Smooth muscle cell (in vitro differentiated cells): Measurements from ENCODE around the gene PLXNA4. TPM values are rescaled to one million over a fixed set of nuclear protein-coding genes. Genes with fewer than 3 reads are reported as not detected.

Experiments used
- DNase-seq: peaks from one replicate; lab custom pipeline; 2025; ENCODE audit not compliant: unreplicated experiment; lab: John Stamatoyannopoulos, UW
- H2AFZ ChIP-seq: fragments of 200-600 bp; sonication (generic); 2 replicates; pipeline ENCODE4 v1.6.0; 2016; ENCODE audit warnings: antibody characterized with exemption, low read depth, mild to moderate bottlenecking
- H3F3A ChIP-seq: fragments of 200-600 bp; sonication (generic); 2 replicates; pipeline ENCODE4 v1.6.0; 2017; ENCODE audit warnings: antibody characterized with exemption, low read depth
- H3K27ac ChIP-seq: fragments of 200-600 bp; sonication (generic); 2 replicates; pipeline ENCODE4 v1.5.1; 2016; ENCODE audit warnings: low read depth, mild to moderate bottlenecking
- H3K27me3 ChIP-seq: fragments of 200-600 bp; sonication (generic); 2 replicates; pipeline ENCODE4 v1.6.1; 2016; ENCODE audit warnings: low read depth, mild to moderate bottlenecking
- H3K36me3 ChIP-seq: fragments of 200-600 bp; sonication (generic); 2 replicates; pipeline ENCODE4 v1.5.1; 2016; ENCODE audit warnings: low read depth
- H3K4me1 ChIP-seq: fragments of 200-600 bp; sonication (generic); 2 replicates; pipeline ENCODE4 v1.5.1; 2016; ENCODE audit warnings: low read depth
- H3K4me2 ChIP-seq: fragments of 200-600 bp; sonication (generic); 2 replicates; pipeline ENCODE4 v1.6.0; 2016; ENCODE audit warnings: mild to moderate bottlenecking
- H3K4me3 ChIP-seq: fragments of 200-600 bp; sonication (generic); 2 replicates; pipeline ENCODE4 v1.5.1; 2016; ENCODE audit warnings: mild to moderate bottlenecking
- H3K79me2 ChIP-seq: fragments of 200-600 bp; sonication (generic); 2 replicates; pipeline ENCODE4 v1.6.0; 2016; ENCODE audit warnings: low read depth, mild to moderate bottlenecking
- H3K9ac ChIP-seq: fragments of 200-600 bp; sonication (generic); 2 replicates; pipeline ENCODE4 v1.6.0; 2016; ENCODE audit warnings: low read depth
- H3K9me3 ChIP-seq: fragments of 200-600 bp; sonication (generic); replicated peaks from 2 replicates; pipeline ENCODE4 v1.5.1; 2016; ENCODE audit warnings: low read depth
- H4K20me1 ChIP-seq: fragments of 200-600 bp; sonication (generic); 2 replicates; pipeline ENCODE4 v1.6.0; 2016; ENCODE audit warnings: low read depth
- WGBS: methylation state at CpG from one replicate; pipeline ENCODE4 v1.1.7; 2016; ENCODE audit warnings: low lambda C conversion rate; 5-methylcytosine and 5-hydroxymethylcytosine counted together
- polyA plus RNA-seq: library from polyadenylated mRNA; unstranded; fragments of >200 nt; fragmentation: Nextera tagmentation; extraction: Ambion mirVana; gene quantifications from 2 replicates; pipeline ENCODE4 v1.2.1, GENCODE V29; 2016
- total RNA-seq: library from RNA; depleted of rRNA; stranded (reverse); fragments of >200 nt; gene quantifications from 2 replicates; pipeline ENCODE4 v1.2.3, GENCODE V29; 2014
- TF ChIP-seq, protein P1 (sequence below): fragments of 200-600 bp; sonication (generic); IDR thresholded peaks from 2 replicates; pipeline ENCODE4 v1.5.1; 2017; ENCODE audit warnings: borderline replicate concordance, mild to moderate bottlenecking, antibody characterized with exemption; ENCODE audit not compliant: insufficient read depth, poor library complexity, severe bottlenecking

PLXNA4 gene
- total and polyA plus RNA-seq, 2 experiments from 2014 or later = 8.5 to 9.9 TPM

DNA sequence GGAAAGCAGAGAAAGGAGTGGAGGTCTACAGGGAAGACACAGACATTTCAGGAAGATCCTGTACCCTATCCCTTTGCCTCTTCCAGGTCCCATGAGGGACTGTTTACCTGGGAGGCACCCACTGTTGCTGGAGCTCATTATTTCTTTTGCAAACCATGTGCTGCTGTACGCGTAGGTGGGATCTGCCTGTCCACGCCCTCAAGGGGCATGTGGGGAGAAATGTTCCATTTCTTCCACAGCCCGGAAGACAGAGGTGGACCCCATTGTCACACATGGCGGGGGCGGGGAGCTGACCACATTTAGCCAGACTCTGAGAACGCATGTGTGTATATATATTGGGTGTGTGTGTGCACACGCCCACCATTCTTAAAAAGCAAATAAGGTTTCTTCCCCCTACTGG is 2.0 kb downstream of the PLXNA4 start:
- TF ChIP-seq, protein P1, sequence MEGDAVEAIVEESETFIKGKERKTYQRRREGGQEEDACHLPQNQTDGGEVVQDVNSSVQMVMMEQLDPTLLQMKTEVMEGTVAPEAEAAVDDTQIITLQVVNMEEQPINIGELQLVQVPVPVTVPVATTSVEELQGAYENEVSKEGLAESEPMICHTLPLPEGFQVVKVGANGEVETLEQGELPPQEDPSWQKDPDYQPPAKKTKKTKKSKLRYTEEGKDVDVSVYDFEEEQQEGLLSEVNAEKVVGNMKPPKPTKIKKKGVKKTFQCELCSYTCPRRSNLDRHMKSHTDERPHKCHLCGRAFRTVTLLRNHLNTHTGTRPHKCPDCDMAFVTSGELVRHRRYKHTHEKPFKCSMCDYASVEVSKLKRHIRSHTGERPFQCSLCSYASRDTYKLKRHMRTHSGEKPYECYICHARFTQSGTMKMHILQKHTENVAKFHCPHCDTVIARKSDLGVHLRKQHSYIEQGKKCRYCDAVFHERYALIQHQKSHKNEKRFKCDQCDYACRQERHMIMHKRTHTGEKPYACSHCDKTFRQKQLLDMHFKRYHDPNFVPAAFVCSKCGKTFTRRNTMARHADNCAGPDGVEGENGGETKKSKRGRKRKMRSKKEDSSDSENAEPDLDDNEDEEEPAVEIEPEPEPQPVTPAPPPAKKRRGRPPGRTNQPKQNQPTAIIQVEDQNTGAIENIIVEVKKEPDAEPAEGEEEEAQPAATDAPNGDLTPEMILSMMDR = no peak
- Histone ChIP-seq H3F3A (no peaks in the 10 kb centered on the region), H3K9ac (no peak overlapping the region), H3K36me3 (no peaks in the 10 kb centered on the region), H3K27ac (no peak overlapping the region), H3K4me3 (no peak overlapping the region), H2AFZ (no peak overlapping the region), H3K79me2 (peaks cover 17% of the 10 kb centered on the region), H3K4me1 (peaks cover 17% of the 10 kb centered on the region), H4K20me1 (peaks cover 6% of the 10 kb centered on the region), H3K4me2 (peak overlapping the region; percentile 85), H3K27me3 (peaks cover 44% of the 10 kb centered on the region), H3K9me3 (no peaks in the 10 kb centered on the region)
- 43% methylated on average over 8 of the region's 8 CpGs for WGBS
- no peak for DNase-seq

DNA sequence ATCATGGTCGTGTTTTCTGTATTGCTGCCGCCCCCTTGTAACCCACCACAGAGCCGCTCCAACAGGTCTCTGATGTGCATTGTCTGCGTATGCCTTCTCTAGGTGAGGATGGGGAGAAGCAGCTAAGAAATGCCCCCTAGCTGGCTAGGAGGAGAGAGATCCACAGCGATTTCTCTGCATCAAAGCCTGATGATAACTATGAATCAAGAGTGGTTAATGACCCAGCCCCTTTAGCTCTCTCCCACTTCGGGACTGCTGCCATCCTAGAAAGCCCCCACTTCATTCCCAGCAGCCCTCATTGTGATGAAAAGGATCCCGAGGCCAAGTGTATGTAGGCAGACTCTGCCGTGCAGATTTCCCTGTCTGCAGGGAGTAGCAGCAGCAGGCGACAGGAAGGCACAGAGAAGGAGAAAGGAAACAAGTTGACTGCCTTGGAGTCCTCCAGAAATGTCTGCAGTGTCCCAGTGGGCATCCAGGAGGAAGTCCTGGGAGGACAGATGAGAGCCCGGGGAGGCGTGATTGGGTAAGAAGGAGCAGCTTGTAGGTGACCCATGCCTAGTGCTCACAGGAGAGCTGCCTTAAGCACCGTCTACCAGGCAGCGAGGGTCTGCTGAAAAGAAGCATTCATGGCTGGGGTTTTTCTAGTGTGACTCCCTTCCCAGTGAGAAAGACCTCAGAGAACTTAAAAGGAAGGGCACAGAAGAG is 2.9 kb downstream of the PLXNA4 start:
- peaks cover 44% of the 10 kb centered on the region for H3K27me3 ChIP-seq
- H3K4me1 ChIP-seq = peaks cover 17% of the 10 kb centered on the region
- H3K4me3 ChIP-seq = no peak overlapping the region
- no peak overlapping the region for H3K9ac ChIP-seq
- H3K9me3 ChIP-seq = no peaks in the 10 kb centered on the region
- peaks cover 6% of the 10 kb centered on the region for H4K20me1 ChIP-seq
- 35% methylated on average over 13 of the region's 13 CpGs for WGBS
- H3K27ac ChIP-seq = no peak overlapping the region
- peaks cover 17% of the 10 kb centered on the region for H3K79me2 ChIP-seq
- H2AFZ ChIP-seq = no peak overlapping the region
- no peaks in the 10 kb centered on the region for H3F3A ChIP-seq
- peak overlapping the region; percentile 85 for H3K4me2 ChIP-seq
- TF ChIP-seq, protein P1 = no peak
- no peaks in the 10 kb centered on the region for H3K36me3 ChIP-seq
- DNase-seq = no peak

DNA sequence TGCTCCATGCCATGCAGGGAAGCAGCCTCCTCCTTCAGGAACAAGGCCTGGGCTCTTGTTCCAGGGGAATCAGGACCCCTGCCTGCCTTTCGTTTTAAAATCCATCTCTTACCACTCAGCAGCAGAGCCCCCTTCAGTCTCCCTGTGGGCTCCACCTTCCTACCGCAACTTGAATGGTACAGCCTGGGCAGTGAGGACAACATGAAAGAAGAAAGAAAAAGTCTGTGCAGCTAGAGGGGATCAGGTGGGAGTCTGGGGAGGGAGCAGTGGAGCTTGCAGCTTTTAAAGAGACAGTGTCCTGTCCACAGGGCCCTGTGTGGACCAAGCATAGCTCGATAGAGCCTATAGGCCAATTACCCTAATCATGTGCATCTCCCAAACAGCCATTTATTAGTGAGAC is 3.7 kb downstream of the PLXNA4 start:
- no peaks in the 10 kb centered on the region for H3K36me3 ChIP-seq
- H3K4me3 ChIP-seq = no peak overlapping the region
- H3K4me1 ChIP-seq = peaks cover 17% of the 10 kb centered on the region
- TF ChIP-seq, protein P1 = no peak
- no peak overlapping the region for H3K9ac ChIP-seq
- H3F3A ChIP-seq = no peaks in the 10 kb centered on the region
- no peak for DNase-seq
- no peak overlapping the region for H3K4me2 ChIP-seq
- no peak overlapping the region for H3K27ac ChIP-seq
- no peak overlapping the region for H2AFZ ChIP-seq
- WGBS = 83% methylated on average over 3 of the region's 3 CpGs
- peaks cover 38% of the 10 kb centered on the region for H3K27me3 ChIP-seq
- peaks cover 17% of the 10 kb centered on the region for H3K79me2 ChIP-seq
- peaks cover 6% of the 10 kb centered on the region for H4K20me1 ChIP-seq
- no peaks in the 10 kb centered on the region for H3K9me3 ChIP-seq

DNA sequence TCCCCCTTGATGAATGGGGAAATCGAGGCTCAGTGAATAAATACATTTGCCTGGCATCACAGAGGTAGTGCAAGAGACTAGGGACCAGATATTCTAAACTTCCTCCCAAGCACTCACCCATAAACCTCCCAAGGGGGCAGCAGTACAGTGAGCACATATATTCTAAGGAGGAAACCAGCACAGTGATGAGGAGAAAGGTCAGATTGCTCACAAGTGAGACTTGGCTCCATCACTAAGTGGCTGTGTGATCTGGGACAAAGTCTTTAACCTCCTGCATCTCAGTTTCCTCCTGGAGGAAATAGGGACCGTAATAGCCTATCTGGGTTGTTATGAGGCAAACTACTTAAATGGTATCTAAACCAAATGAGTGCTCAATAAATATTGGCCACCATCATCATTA is 4.3 kb downstream of the PLXNA4 start:
- DNase-seq = no peak
- Histone ChIP-seq H3K79me2 (peaks cover 17% of the 10 kb centered on the region), H3K27ac (no peak overlapping the region), H3K4me3 (no peak overlapping the region), H3K36me3 (no peaks in the 10 kb centered on the region), H3K9me3 (no peaks in the 10 kb centered on the region), H2AFZ (no peak overlapping the region), H3K4me1 (peaks cover 17% of the 10 kb centered on the region), H3F3A (no peaks in the 10 kb centered on the region), H3K9ac (no peak overlapping the region), H3K4me2 (no peak overlapping the region), H3K27me3 (peaks cover 40% of the 10 kb centered on the region), H4K20me1 (peaks cover 6% of the 10 kb centered on the region)
- 73% methylated on average over 2 of the region's 2 CpGs for WGBS
- TF ChIP-seq, protein P1 = no peak
